Activated CD8-positive, alpha-beta T cell treated with anti-CD3 and anti-CD28 coated beads, Interleukin-2, amount 10 ng/mL, durations not matched to agents 7 days and 5 days (primary cell): ENCODE data around the gene CYP46A1. TPM values are rescaled to one million over a fixed set of nuclear protein-coding genes. Genes with fewer than 3 reads are reported as not detected.

ENCODE experiments used
- ATAC-seq: fragments of 150-1000 bp; cut with Tn5 transposase; one replicate; pipeline ENCODE4 v1.10.0; 2021; ENCODE audit warnings: moderate library complexity
- CTCF ChIA-PET: fragments of 350-600 bp; sonication (Branson Sonifier 250); formaldehyde crosslinking; loops from one replicate; lab custom pipeline; 2021; ENCODE audit warnings: antibody characterized with exemption; lab: Charles Lee
- POLR2A ChIA-PET: fragments of 350-600 bp; sonication (Branson Sonifier 250); formaldehyde crosslinking; loops from one replicate; lab custom pipeline; 2021; ENCODE audit warnings: antibody characterized with exemption; lab: Charles Lee
- DNase-seq: peaks from one replicate; pipeline ENCODE4 v3.0.0-alpha.2; 2020
- H3K27ac Mint-ChIP-seq: one replicate; pipeline ENCODE4 v1.8.0; 2021; ENCODE audit warnings: mild to moderate bottlenecking, mixed read lengths
- H3K27me3 Mint-ChIP-seq: one replicate; pipeline ENCODE4 v1.8.0; 2021; ENCODE audit warnings: low read depth, mixed read lengths
- H3K36me3 Mint-ChIP-seq: one replicate; pipeline ENCODE4 v1.8.0; 2021; ENCODE audit warnings: low read depth, mixed read lengths
- H3K4me1 Mint-ChIP-seq: one replicate; pipeline ENCODE4 v1.8.0; 2021; ENCODE audit warnings: low read depth, mixed read lengths
- H3K4me3 Mint-ChIP-seq: one replicate; pipeline ENCODE4 v1.8.0; 2021; ENCODE audit warnings: mild to moderate bottlenecking, mixed read lengths
- H3K9me3 Mint-ChIP-seq: one replicate; pipeline ENCODE4 v1.8.0; 2022; ENCODE audit warnings: mixed read lengths; ENCODE audit not compliant: insufficient read depth
- total RNA-seq, 2 experiments: library from RNA; stranded (reverse); gene quantifications; one replicate each; pipeline ENCODE4 v1.2.3, GENCODE V29; 2021

The CYP46A1 gene
- total RNA-seq, 2 experiments from 2014 or later = not detected

GRCh38 chr14:99713972-99714371, 29.9 kb downstream of the CYP46A1 start:
- no peak overlapping the region for H3K27ac Mint-ChIP-seq
- peaks cover 15% of the 10 kb centered on the region for H3K27me3 Mint-ChIP-seq
- H3K4me3 Mint-ChIP-seq = no peak overlapping the region
- ChIA-PET CTCF (no interaction called here), POLR2A (no interaction called here)
- ATAC-seq = no peak
- H3K9me3 Mint-ChIP-seq = no peaks in the 10 kb centered on the region
- no peak for DNase-seq
- H3K36me3 Mint-ChIP-seq = no peaks in the 10 kb centered on the region
- H3K4me1 Mint-ChIP-seq = no peaks in the 10 kb centered on the region

- DNase-seq = peak; percentile 12
- Mint-ChIP-seq H3K36me3 (no peaks in the 10 kb centered on the region), H3K4me3 (no peak overlapping the region), H3K27me3 (peaks cover 17% of the 10 kb centered on the region), H3K27ac (no peak overlapping the region), H3K4me1 (no peaks in the 10 kb centered on the region), H3K9me3 (no peaks in the 10 kb centered on the region)
- no peak for ATAC-seq
- ChIA-PET POLR2A (no interaction called here), CTCF (interaction anchor here (1.2 kb wide), 1 partner anchor 15 kb away, joined by 8 read pairs; no protein-coding TSS in a partner anchor)
Measured at GRCh38 chr14:99715266-99716000, 31.3 kb downstream of the CYP46A1 start.

- ATAC-seq (no peak), DNase-seq (no peak)
- Mint-ChIP-seq H3K9me3 (no peaks in the 10 kb centered on the region), H3K27me3 (peaks cover 17% of the 10 kb centered on the region), H3K27ac (no peak overlapping the region), H3K4me1 (no peaks in the 10 kb centered on the region), H3K4me3 (no peak overlapping the region), H3K36me3 (no peaks in the 10 kb centered on the region)
- ChIA-PET CTCF (interaction anchor here (1.2 kb wide), 1 partner anchor 14 kb away, joined by 8 read pairs; no protein-coding TSS in a partner anchor), POLR2A (no interaction called here)
Measured at GRCh38 chr14:99716091-99716849, 32.2 kb downstream of the CYP46A1 start.

- no peaks in the 10 kb centered on the region for H3K36me3 Mint-ChIP-seq
- no peak for ATAC-seq
- CTCF ChIA-PET = interaction anchor here (1.0 kb wide), 1 partner anchor 13 kb away, joined by 3 read pairs; no protein-coding TSS in a partner anchor
Measured at GRCh38 chr14:99716850-99717681, 33.0 kb downstream of the CYP46A1 start.

GRCh38 chr14:99717682-99718013, 33.5 kb downstream of the CYP46A1 start:
- no peak overlapping the region for H3K27ac Mint-ChIP-seq
- H3K4me3 Mint-ChIP-seq = no peak overlapping the region
- DNase-seq (no peak), ATAC-seq (no peak)
- ChIA-PET POLR2A (no interaction called here), CTCF (interaction anchor here (1.0 kb wide), 1 partner anchor 12 kb away, joined by 3 read pairs; no protein-coding TSS in a partner anchor)
- peaks cover 17% of the 10 kb centered on the region for H3K27me3 Mint-ChIP-seq
- H3K4me1 Mint-ChIP-seq = no peaks in the 10 kb centered on the region
- H3K36me3 Mint-ChIP-seq = no peaks in the 10 kb centered on the region
- H3K9me3 Mint-ChIP-seq = no peaks in the 10 kb centered on the region

More at GRCh38 chr14:99716850-99717681, 33.0 kb downstream of the CYP46A1 start:
- Mint-ChIP-seq H3K27ac (no peak overlapping the region), H3K4me3 (no peak overlapping the region), H3K4me1 (no peaks in the 10 kb centered on the region), H3K9me3 (no peaks in the 10 kb centered on the region), H3K27me3 (peaks cover 17% of the 10 kb centered on the region)
- POLR2A ChIA-PET = no interaction called here
- DNase-seq = peak; percentile 17

GRCh38 chr14:99718031-99718810, 34.1 kb downstream of the CYP46A1 start:
- DNase-seq (peak; percentile 18), ATAC-seq (no peak)
- Mint-ChIP-seq H3K9me3 (no peaks in the 10 kb centered on the region), H3K36me3 (no peaks in the 10 kb centered on the region), H3K27me3 (peaks cover 14% of the 10 kb centered on the region), H3K4me3 (no peak overlapping the region), H3K4me1 (no peaks in the 10 kb centered on the region), H3K27ac (no peak overlapping the region)
- ChIA-PET CTCF (interaction anchor here (1.0 kb wide), 1 partner anchor 12 kb away, joined by 3 read pairs; no protein-coding TSS in a partner anchor), POLR2A (no interaction called here)

GRCh38 chr14:99718811-99719192, 34.7 kb downstream of the CYP46A1 start:
- ChIA-PET POLR2A (no interaction called here), CTCF (interaction anchor here (0.7 kb wide), 1 partner anchor 14 kb away, joined by 4 read pairs; no protein-coding TSS in a partner anchor)
- no peaks in the 10 kb centered on the region for H3K9me3 Mint-ChIP-seq
- DNase-seq (no peak), ATAC-seq (no peak)
- peaks cover 12% of the 10 kb centered on the region for H3K27me3 Mint-ChIP-seq
- no peaks in the 10 kb centered on the region for H3K36me3 Mint-ChIP-seq
- no peaks in the 10 kb centered on the region for H3K4me1 Mint-ChIP-seq
- no peak overlapping the region for H3K4me3 Mint-ChIP-seq
- H3K27ac Mint-ChIP-seq = no peak overlapping the region

GRCh38 chr14:99720941-99721791, 37.1 kb downstream of the CYP46A1 start:
- no peak for ATAC-seq
- Mint-ChIP-seq H3K27ac (no peak overlapping the region), H3K4me3 (no peak overlapping the region), H3K36me3 (no peaks in the 10 kb centered on the region), H3K9me3 (no peaks in the 10 kb centered on the region), H3K27me3 (peaks cover 18% of the 10 kb centered on the region), H3K4me1 (no peaks in the 10 kb centered on the region)
- POLR2A ChIA-PET = no interaction called here
- no peak for DNase-seq
- CTCF ChIA-PET = interaction anchor here (1.5 kb wide), 1 partner anchor 33 kb away, joined by 3 read pairs; no protein-coding TSS in a partner anchor

- Mint-ChIP-seq H3K36me3 (no peaks in the 10 kb centered on the region), H3K27ac (no peak overlapping the region), H3K4me3 (no peak overlapping the region), H3K9me3 (no peaks in the 10 kb centered on the region), H3K4me1 (no peaks in the 10 kb centered on the region), H3K27me3 (peaks cover 18% of the 10 kb centered on the region)
- POLR2A ChIA-PET = no interaction called here
- CTCF ChIA-PET = no interaction called here
- DNase-seq (no peak), ATAC-seq (no peak)
Measured at GRCh38 chr14:99721792-99722516, 37.9 kb downstream of the CYP46A1 start.

GRCh38 chr14:99722741-99723140, 38.6 kb downstream of the CYP46A1 start:
- no peak for DNase-seq
- no peak for ATAC-seq
- no peak overlapping the region for H3K27ac Mint-ChIP-seq
- POLR2A ChIA-PET = no interaction called here
- no peak overlapping the region for H3K4me3 Mint-ChIP-seq
- H3K9me3 Mint-ChIP-seq = no peaks in the 10 kb centered on the region
- no peaks in the 10 kb centered on the region for H3K4me1 Mint-ChIP-seq
- no peaks in the 10 kb centered on the region for H3K36me3 Mint-ChIP-seq
- CTCF ChIA-PET = no interaction called here
- peaks cover 18% of the 10 kb centered on the region for H3K27me3 Mint-ChIP-seq
